Esophagus squamous epithelium (tissue), 4 donors: ENCODE data around the gene RAMP1.

Experiments used
- CTCF ChIP-seq, 6 experiments: fragments of 450-650 bp in 4 of 6; fragments of 200-600 bp in 2 of 6; sonication (generic) in 2 of 6; IDR thresholded peaks; one replicate each; pipeline ENCODE4 v1.5.1; 2016 to 2019; ENCODE audit warnings: antibody characterized with exemption in 6 of 6, mild to moderate bottlenecking in 4 of 6, moderate library complexity in 4 of 6
- POLR2A ChIP-seq, 4 donors: fragments of 450-650 bp; IDR thresholded peaks; one replicate each; pipeline ENCODE4 v1.6.1; 2017; ENCODE audit warnings: antibody characterized with exemption in 4 of 4, mild to moderate bottlenecking in 4 of 4, moderate library complexity in 3 of 4

GRCh38 chr2:237883951-237884446, 24.6 kb downstream of the RAMP1 start:
- TF ChIP-seq CTCF (IDR thresholded peaks at IDR 0.05) (no peak), POLR2A (IDR thresholded peaks at IDR 0.05) (no peak)
